Psoas muscle (tissue), 8 donors: Measurements from ENCODE around the gene BOC. TPM values are rescaled to one million over a fixed set of nuclear protein-coding genes. Genes with fewer than 3 reads are reported as not detected.

Source experiments
- ATAC-seq, 4 donors: fragments of 200-7000 bp; cut with Tn5 transposase; one replicate each; pipeline ENCODE4 v1.9.1; 2020; ENCODE audit warnings: moderate library complexity in 3 of 4, mild to moderate bottlenecking in 2 of 4
- DNase-seq, 2 donors: peaks; one replicate each; pipeline ENCODE4 v3.0.0-alpha.2; 2020
- H3K27ac ChIP-seq: fragments of 200-600 bp; one replicate; pipeline ENCODE4 v1.8.0; 2022
- H3K27me3 ChIP-seq, 3 donors: fragments of 200-600 bp in 1 of 3; one replicate each; pipeline versions ENCODE4 v1.6.1 to v1.8.0; 2013 to 2022; ENCODE audit warnings: low read length in 2 of 3, mild to moderate bottlenecking in 2 of 3, moderate library complexity in 1 of 3; ENCODE audit not compliant: insufficient read depth in 3 of 3
- H3K36me3 ChIP-seq, 2 donors: fragments of 200-600 bp in 1 of 2; one replicate each; pipeline versions ENCODE4 v1.6.1 to v1.8.0; 2013 to 2022; ENCODE audit warnings: low read depth in 1 of 2, mild to moderate bottlenecking in 1 of 2, moderate library complexity in 1 of 2; ENCODE audit not compliant: insufficient read depth in 1 of 2
- H3K4me1 ChIP-seq: fragments of 200-600 bp; one replicate; pipeline ENCODE4 v1.8.0; 2022
- H3K4me3 ChIP-seq: fragments of 200-600 bp; one replicate; pipeline ENCODE4 v1.8.0; 2022; ENCODE audit warnings: mild to moderate bottlenecking
- H3K9me3 ChIP-seq: fragments of 200-600 bp; one replicate; pipeline ENCODE4 v1.8.0; 2022
- CTCF ChIP-seq: fragments of 200-600 bp; IDR thresholded peaks from one replicate; pipeline ENCODE4 v1.8.0; 2022; ENCODE audit warnings: antibody characterized with exemption
- WGBS, 3 donors: extraction: QIAGEN DNeasy Blood & Tissue Kit; methylation state at CpG; one replicate each; pipeline versions ENCODE4 v1.1.6 to v1.1.7; 2013; 5-methylcytosine and 5-hydroxymethylcytosine counted together
- intact Hi-C, 2 donors: fragments of 100-400 bp; cut with DNase I; formaldehyde crosslinking; loops; one replicate each; pipeline versions ENCODE4 v1.11.0 to v1.14.2; 2022
- polyA plus RNA-seq, 3 donors: library from polyadenylated mRNA; stranded (reverse); fragments of 200-250 nt; gene quantifications; one replicate each; pipeline ENCODE4 v1.2.3, GENCODE V29; 2013
- total RNA-seq, 4 donors: library from RNA; stranded (reverse); fragmentation: NEBNext Ultra II Directional in 2 of 4; extraction: Animal tissue kit (Norgen Biotek cat#: 25700) in 2 of 4; gene quantifications; one replicate each; pipeline versions ENCODE4 v1.2.1 to v1.2.4, GENCODE V29; 2021 to 2023
- donor health status: healthy with polysubstance abuse.
- donor health status: DM: no; HTN: no; CAD: no; lungs with moderate emphysema.
- donor health status: Bipolar disorder and iron deficiency.
- donor health status: healthy.
- donor health status: DM: yes; HTN: yes; CAD: no.
- donor health status: DM: no; HTN: no; CAD: no.
- donor health status: DM: no; HTN: no; CAD: no.
- donor health status: DM: yes; HTN: yes; CAD: no.

Gene BOC
- total and polyA plus RNA-seq, 7 donors: 1.1 to 15.4 (median 3.8) TPM

GRCh38 chr3:113300596-113300995, 89.2 kb downstream of the BOC start:
- intact Hi-C loops: no loop called here
- Histone ChIP-seq H3K27me3 (no peaks in the 10 kb centered on the region), H3K4me3 (no peak overlapping the region), H3K9me3 (no peaks in the 10 kb centered on the region), H3K36me3 (peaks cover 0 to 5% of the 10 kb centered on the region in 2 donors), H3K27ac (no peak overlapping the region), H3K4me1 (no peaks in the 10 kb centered on the region)
- no peak for TF ChIP-seq CTCF
- WGBS, 3 donors: 84 to 96% (median 87%) methylated on average over 2 of the region's 2 CpGs
- ATAC-seq: no peak
- DNase-seq: no peak

- TF ChIP-seq CTCF: no peak
- intact Hi-C loops: no loop called here
- WGBS, 3 donors: 60 to 70% (median 66%) methylated on average over 3 of the region's 3 CpGs
These were observed 92.7 kb downstream of the BOC start for GRCh38 chr3:113304102-113304501.

GRCh38 chr3:113304856-113305540, 93.6 kb downstream of the BOC start:
- H3K27ac ChIP-seq: no peak overlapping the region
- no peaks in the 10 kb centered on the region for H3K4me1 ChIP-seq
- no peak overlapping the region for H3K4me3 ChIP-seq
- H3K9me3 ChIP-seq: no peaks in the 10 kb centered on the region
- no peaks in the 10 kb centered on the region for H3K27me3 ChIP-seq
- WGBS, 3 donors: 75 to 78% (median 76%) methylated on average over 7 of the region's 7 CpGs
- ATAC-seq (no peak), DNase-seq (no peak)
- no peak for TF ChIP-seq CTCF
- peaks cover 0 to 11% of the 10 kb centered on the region in 2 donors for H3K36me3 ChIP-seq
- intact Hi-C loops: no loop called here

More at GRCh38 chr3:113304102-113304501, 92.7 kb downstream of the BOC start:
- Histone ChIP-seq H3K27me3 (no peaks in the 10 kb centered on the region), H3K4me1 (no peaks in the 10 kb centered on the region), H3K27ac (no peak overlapping the region), H3K36me3 (peaks cover 0 to 11% of the 10 kb centered on the region in 2 donors), H3K4me3 (no peak overlapping the region), H3K9me3 (no peaks in the 10 kb centered on the region)
- DNase-seq: no peak
- no peak for ATAC-seq

GRCh38 chr3:113310960-113311359, 99.6 kb downstream of the BOC start:
- Histone ChIP-seq H3K27me3 (no peaks in the 10 kb centered on the region), H3K36me3 (peaks cover 0 to 6% of the 10 kb centered on the region in 2 donors), H3K4me1 (no peaks in the 10 kb centered on the region), H3K27ac (no peak overlapping the region), H3K4me3 (no peak overlapping the region), H3K9me3 (peaks cover 5% of the 10 kb centered on the region)
- intact Hi-C loops: no loop called here
- ATAC-seq (no peak), DNase-seq (no peak)
- 69 to 77% (median 77%) methylated on average over 1 of the region's 1 CpG for WGBS, 3 donors
- no peak for TF ChIP-seq CTCF

- Histone ChIP-seq H3K9me3 (peaks cover 6% of the 10 kb centered on the region), H3K4me3 (no peak overlapping the region), H3K4me1 (no peaks in the 10 kb centered on the region), H3K27ac (no peak overlapping the region), H3K36me3 (no peaks in the 10 kb centered on the region), H3K27me3 (no peaks in the 10 kb centered on the region)
- ATAC-seq (no peak), DNase-seq (no peak)
- no peak for TF ChIP-seq CTCF
- 92 to 93% (median 93%) methylated on average over 3 of the region's 3 CpGs for WGBS, 3 donors
- intact Hi-C loops: no loop called here
These were observed 101.1 kb downstream of the BOC start for GRCh38 chr3:113312416-113312815.
